Activated naive CD4-positive, alpha-beta T cell treated with anti-CD3 and anti-CD28 coated beads for 36 hours (primary cell): ENCODE data around the gene VAC14. TPM values are rescaled to one million over a fixed set of nuclear protein-coding genes. Genes with fewer than 3 reads are reported as not detected.

Source experiments
- CTCF ChIA-PET: fragments of 350-600 bp; sonication (Branson Sonifier 250); formaldehyde crosslinking; loops from one replicate; lab custom pipeline; 2021; ENCODE audit warnings: antibody characterized with exemption; lab: Charles Lee
- DNase-seq: peaks from one replicate; pipeline ENCODE4 v3.0.0-alpha.2; 2020
- H3K27ac Mint-ChIP-seq: one replicate; pipeline ENCODE4 v1.8.0; 2021; ENCODE audit warnings: mild to moderate bottlenecking, mixed read lengths
- H3K27me3 Mint-ChIP-seq: one replicate; pipeline ENCODE4 v1.8.0; 2021; ENCODE audit warnings: low read depth, mixed read lengths
- H3K36me3 Mint-ChIP-seq: one replicate; pipeline ENCODE4 v1.8.0; 2021; ENCODE audit warnings: low read depth, mixed read lengths
- H3K4me1 Mint-ChIP-seq: one replicate; pipeline ENCODE4 v1.8.0; 2021; ENCODE audit warnings: low read depth, mixed read lengths
- H3K4me3 Mint-ChIP-seq: one replicate; pipeline ENCODE4 v1.8.0; 2021; ENCODE audit warnings: mild to moderate bottlenecking, moderate library complexity, mixed read lengths
- H3K9me3 Mint-ChIP-seq: one replicate; pipeline ENCODE4 v1.8.0; 2021; ENCODE audit warnings: mixed read lengths
- intact Hi-C: fragments of 100-400 bp; cut with micrococcal nuclease; formaldehyde crosslinking; loops from one replicate; pipeline ENCODE4 v1.15.1; 2023
- total RNA-seq, 2 experiments: library from RNA; stranded (reverse); gene quantifications; one replicate each; pipeline ENCODE4 v1.2.3, GENCODE V29; 2021

VAC14 gene
- total RNA-seq, 2 experiments from 2014 or later, result 19.6 to 20.6 TPM

DNA sequence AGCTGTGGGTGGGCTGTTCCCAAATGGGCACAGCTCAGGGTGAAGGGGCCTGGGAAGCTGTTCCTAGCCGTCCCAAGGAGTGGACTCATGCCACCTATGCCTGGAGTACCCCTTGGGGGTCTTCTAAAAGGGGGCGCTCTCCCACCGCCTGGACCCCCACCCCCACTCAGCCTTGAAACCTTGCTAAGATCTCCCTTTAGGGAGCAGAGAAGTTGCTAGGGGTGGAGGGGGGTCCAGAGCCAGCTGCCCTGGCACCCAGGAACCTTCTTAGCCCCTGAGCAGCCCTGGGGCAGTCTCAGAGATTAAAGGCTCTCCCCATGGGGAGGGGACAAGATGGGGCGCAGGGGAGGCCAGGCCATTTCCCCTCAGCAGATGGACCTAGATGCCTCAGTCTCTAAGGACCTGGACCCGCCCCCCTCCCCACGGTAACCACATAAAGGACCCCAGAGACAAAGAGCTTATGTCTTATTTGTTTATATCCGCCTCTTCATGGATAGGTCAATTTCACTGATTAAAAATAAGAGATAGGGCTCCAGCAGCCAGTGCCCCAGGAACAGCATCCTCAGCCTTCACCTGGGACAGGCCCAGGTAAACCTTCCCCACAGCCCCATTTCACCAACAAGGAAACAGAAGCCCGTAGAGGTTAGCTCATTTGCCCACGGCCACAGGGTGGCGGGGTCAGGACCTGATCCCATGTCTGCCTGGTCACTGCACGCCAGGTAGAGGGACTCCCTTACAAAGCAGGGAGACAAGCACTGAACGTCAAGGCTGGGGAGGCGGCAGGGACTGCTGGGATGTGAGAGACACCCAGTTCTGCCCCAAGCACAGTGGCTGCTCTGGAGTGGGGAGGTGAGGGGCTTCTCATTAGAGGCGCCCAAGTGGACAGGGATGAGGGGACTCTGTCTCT lies 118.5 kb downstream of the VAC14 start:
- intact Hi-C loops, result no loop called here
- DNase-seq, result no peak
- Mint-ChIP-seq H3K4me1 (peaks cover 2% of the 10 kb centered on the region), H3K27ac (no peak overlapping the region), H3K27me3 (peaks cover 5% of the 10 kb centered on the region), H3K9me3 (no peaks in the 10 kb centered on the region), H3K4me3 (no peak overlapping the region), H3K36me3 (no peaks in the 10 kb centered on the region)
- CTCF ChIA-PET, result interaction anchor here (0.6 to 9.3 kb wide), 3 partner anchors 56 to 88 kb away, joined by 3 to 70 read pairs (median 4); no protein-coding TSS in a partner anchor

DNA sequence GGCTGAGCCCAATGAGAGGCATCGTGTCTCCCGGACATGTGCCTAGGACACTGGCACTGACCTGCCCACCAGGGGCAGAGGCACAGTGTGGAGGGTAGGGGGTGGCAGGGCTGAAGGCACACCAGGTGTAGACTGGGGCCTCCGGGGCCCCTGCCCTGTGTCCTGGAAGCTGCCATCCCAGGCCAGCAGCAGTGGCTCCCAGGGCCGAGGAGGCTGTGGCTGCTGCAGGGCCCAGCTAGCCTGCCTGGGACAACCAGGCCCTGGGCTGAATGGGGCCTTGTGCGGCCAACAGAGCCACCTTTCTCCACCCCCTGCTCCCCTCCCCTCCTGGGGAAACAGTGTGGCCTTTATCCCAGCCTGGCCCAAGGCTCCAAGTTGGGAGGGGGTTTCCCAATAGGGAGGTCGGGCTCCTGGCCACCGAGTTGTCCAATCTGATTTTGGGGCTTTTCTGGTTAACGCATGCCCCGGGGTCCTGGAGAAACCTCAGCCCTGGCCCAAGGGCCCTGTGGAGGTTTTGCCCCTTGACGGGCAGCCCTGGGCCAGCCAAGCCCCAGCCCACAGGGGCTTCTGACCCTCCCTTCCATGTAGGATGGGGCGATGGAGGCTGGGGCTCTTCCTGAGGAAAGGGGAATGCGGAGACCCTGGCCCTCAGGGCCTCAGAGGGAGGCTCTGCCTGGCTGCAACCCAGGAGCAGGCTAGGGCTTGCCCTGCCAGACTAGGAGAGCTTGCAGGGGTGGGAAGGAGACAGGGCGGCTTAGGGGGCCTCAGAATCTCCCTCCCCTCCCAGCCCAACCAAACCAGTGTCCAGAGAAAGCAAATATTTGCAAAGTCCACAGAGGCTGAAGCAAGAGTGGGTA lies 119.3 kb downstream of the VAC14 start:
- H3K27me3 Mint-ChIP-seq, result peaks cover 5% of the 10 kb centered on the region
- peaks cover 2% of the 10 kb centered on the region for H3K4me1 Mint-ChIP-seq
- H3K4me3 Mint-ChIP-seq, result no peak overlapping the region
- DNase-seq, result no peak
- CTCF ChIA-PET, result interaction anchor here (0.6 to 9.3 kb wide), 4 partner anchors 9 to 88 kb away, joined by 3 to 70 read pairs (median 4); no protein-coding TSS in a partner anchor
- intact Hi-C loops, result no loop called here
- no peak overlapping the region for H3K27ac Mint-ChIP-seq
- no peaks in the 10 kb centered on the region for H3K36me3 Mint-ChIP-seq
- no peaks in the 10 kb centered on the region for H3K9me3 Mint-ChIP-seq

DNA sequence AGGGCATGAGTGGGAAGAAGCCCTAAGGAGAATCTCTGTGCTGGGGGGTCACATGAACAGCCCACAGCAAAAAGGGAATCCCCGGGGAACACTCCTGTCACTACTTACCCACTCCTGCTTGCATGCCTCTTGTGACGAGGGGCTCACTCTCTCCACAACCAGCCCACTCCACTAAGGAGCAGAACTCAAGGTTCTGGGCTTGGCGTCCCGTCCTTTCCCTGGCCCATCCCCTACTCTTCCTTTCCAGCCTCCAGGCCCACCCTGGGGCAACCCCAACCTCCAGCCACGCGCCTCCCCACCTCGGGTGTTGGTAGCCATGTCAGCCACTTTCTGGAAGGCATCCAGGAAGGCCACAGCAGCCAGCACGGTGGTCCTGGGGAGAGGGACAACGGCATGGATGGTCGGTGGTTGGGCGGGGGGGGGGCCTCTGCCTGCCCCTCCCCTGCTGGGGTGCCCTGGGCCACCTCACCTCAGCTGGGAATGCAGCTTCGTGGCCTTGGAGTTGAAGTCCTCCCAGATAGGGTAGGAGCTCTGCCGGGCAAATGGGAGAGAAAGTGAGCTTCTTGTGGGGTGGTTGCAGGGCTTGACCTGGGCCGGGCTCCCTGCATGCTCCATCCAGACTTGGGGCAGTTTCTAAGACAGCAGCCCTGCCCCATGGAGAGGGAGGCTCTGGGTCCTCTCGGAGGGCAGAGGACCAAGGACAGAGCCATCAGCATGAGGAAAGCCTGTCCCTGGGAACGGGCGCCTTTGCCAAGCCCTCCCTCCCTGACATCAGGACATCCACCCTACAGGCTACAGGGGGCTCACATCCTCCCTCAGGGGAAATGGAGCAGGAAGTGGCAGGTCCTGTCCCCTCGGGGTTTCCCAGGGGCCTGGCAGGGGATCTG lies 120.2 kb downstream of the VAC14 start:
- H3K4me3 Mint-ChIP-seq, result no peak overlapping the region
- no peaks in the 10 kb centered on the region for H3K36me3 Mint-ChIP-seq
- CTCF ChIA-PET, result interaction anchor here (0.6 to 9.3 kb wide), 4 partner anchors 8 to 89 kb away, joined by 3 to 70 read pairs (median 4); no protein-coding TSS in a partner anchor
- no peaks in the 10 kb centered on the region for H3K9me3 Mint-ChIP-seq
- intact Hi-C loops, result loop anchor here (1.0 kb wide), 2 partner anchors 58 to 91 kb away; no protein-coding TSS in a partner anchor
- no peak overlapping the region for H3K27ac Mint-ChIP-seq
- no peak for DNase-seq
- peaks cover 5% of the 10 kb centered on the region for H3K27me3 Mint-ChIP-seq
- peaks cover 2% of the 10 kb centered on the region for H3K4me1 Mint-ChIP-seq

DNA sequence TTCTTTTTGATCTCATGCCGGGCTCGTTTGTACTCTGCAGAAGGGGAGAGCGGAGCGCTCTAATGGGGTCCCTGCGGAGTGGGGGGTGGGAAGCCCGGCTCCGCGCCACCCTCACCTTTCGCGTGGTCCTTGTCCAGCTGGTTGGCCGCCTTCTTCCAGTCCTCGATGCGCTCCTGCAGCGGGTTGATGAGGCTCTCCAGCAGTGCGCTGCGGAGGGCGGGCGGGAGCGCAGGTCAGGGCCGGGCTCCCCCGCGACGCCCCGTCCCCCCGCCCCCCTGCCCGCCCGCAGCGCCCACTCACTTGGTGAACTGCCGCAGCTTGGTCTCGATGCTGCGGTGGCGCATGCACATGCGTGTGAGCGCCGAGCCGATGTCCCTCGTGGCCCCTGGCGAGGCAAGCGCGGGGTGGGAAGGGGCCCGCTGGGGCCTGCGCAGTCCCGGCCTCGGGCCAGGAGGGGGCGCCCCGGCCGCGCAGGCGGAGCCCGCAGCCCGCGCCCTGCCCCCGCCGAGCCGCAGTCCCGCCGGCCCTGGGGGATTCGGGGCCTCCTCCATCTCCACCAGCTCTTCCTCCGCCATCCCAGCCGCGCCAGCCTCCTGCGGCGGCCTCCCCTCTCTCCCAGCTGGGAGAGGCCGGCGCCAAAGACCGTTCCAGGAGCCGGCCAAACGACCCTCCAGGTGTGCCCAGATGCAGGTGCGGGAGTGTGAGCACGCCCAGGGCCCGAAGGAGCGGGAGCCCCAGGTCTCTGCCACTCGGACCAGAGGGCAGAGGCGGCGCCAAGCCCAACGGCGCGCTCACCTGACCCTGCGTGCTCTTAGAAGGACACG lies 121.1 kb downstream of the VAC14 start:
- no peaks in the 10 kb centered on the region for H3K36me3 Mint-ChIP-seq

DNA sequence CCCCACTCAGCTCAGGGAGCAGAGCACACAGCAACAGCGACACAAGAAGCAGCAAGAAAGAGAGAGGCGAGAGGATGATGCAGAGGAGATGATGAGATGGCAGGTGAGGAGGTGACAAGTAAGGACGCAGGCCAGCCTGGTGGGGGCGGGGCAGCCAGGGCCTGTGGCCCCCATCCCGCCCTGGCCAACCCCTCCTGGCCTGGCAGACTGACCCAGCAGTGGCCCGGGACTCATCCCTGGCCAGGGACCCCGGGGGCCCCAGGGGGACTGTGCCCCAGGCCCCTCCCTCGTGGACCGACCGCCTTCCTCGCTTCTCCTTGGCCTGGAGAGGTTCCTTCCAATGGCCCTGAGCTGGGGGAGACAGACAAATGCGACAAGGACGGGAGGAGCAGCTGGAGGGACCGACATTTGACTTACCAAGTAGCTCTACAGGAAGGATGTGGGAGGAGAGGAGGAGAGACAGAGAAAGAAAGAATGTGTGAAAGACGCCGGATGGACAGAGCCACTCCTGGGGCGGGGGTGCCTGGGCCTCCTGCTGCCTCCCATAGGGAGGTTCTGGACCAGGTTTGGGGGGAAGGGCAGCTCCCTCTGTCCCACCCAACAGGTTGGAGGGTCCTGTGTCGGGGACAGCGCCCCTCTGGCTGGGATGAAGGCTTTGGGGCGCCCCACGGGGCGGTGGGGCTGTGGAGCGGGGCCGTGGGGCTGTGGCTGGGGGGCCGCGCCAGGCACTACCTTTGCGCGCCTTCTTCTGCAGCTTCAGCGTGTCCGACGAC lies 121.9 kb downstream of the VAC14 start:
- H3K9me3 Mint-ChIP-seq, result no peaks in the 10 kb centered on the region
- H3K4me1 Mint-ChIP-seq, result no peaks in the 10 kb centered on the region
- no peak for DNase-seq
- no peaks in the 10 kb centered on the region for H3K27me3 Mint-ChIP-seq
- intact Hi-C loops, result no loop called here
- no peaks in the 10 kb centered on the region for H3K36me3 Mint-ChIP-seq
- no peak overlapping the region for H3K4me3 Mint-ChIP-seq
- CTCF ChIA-PET, result interaction anchor here (1.1 to 9.3 kb wide), 5 partner anchors 11 to 91 kb away, joined by 3 to 70 read pairs (median 3); no protein-coding TSS in a partner anchor
- no peak overlapping the region for H3K27ac Mint-ChIP-seq

More for the DNA sequence above, 121.1 kb downstream of the VAC14 start:
- H3K9me3 Mint-ChIP-seq, result no peaks in the 10 kb centered on the region
- peaks cover 3% of the 10 kb centered on the region for H3K27me3 Mint-ChIP-seq
- CTCF ChIA-PET, result interaction anchor here (1.1 to 9.3 kb wide), 5 partner anchors 12 to 90 kb away, joined by 3 to 70 read pairs (median 3); no protein-coding TSS in a partner anchor
- H3K4me1 Mint-ChIP-seq, result no peaks in the 10 kb centered on the region
- intact Hi-C loops, result loop anchor here (1.0 kb wide), 2 partner anchors 58 to 91 kb away; no protein-coding TSS in a partner anchor
- H3K4me3 Mint-ChIP-seq, result no peak overlapping the region
- DNase-seq, result no peak
- H3K27ac Mint-ChIP-seq, result no peak overlapping the region

DNA sequence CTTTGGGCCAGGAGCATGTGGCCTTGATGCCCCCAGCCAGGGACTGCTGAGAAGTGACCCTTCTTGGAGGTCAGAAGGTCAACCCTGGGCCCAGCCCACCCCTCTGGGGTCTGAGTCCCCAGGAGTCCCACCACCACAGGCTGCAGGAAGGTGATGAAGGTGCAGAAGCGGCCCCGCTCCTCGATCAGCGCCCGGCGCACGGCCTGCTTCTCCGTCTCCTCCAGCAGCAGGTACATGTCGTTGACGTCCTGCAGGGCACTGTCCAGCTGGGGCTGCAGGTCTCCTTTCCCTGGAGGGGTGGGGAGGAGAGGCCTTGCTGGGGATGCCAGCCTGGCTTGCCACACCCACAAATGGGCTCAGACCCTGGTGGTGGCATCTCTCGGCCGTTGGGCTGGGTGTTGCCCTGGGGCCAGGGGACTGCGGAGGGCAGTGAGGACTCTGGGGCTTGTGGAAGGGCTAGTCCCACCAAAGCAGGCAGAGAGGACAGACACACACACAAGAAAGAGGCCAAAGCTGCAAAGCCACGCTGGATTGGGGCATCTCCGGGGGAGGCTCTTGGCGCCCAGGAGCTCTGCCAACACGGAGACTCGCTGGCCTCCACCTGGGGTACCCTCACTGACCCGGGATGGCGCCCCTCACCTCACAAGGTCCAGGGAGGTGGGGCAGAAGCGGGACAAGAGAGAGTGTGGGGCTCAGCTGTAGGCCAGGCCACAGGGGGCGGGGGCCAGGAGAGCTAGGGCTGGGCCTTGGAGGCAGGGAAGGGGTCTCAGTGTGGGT lies 122.6 kb downstream of the VAC14 start:
- no peaks in the 10 kb centered on the region for H3K9me3 Mint-ChIP-seq
- no peak overlapping the region for H3K4me3 Mint-ChIP-seq
- no peaks in the 10 kb centered on the region for H3K36me3 Mint-ChIP-seq
- H3K27ac Mint-ChIP-seq, result no peak overlapping the region
- CTCF ChIA-PET, result interaction anchor here (1.1 to 9.3 kb wide), 4 partner anchors 10 to 92 kb away, joined by 3 to 70 read pairs (median 3); no protein-coding TSS in a partner anchor
- no peaks in the 10 kb centered on the region for H3K27me3 Mint-ChIP-seq
- no peaks in the 10 kb centered on the region for H3K4me1 Mint-ChIP-seq
- no peak for DNase-seq
- intact Hi-C loops, result no loop called here

DNA sequence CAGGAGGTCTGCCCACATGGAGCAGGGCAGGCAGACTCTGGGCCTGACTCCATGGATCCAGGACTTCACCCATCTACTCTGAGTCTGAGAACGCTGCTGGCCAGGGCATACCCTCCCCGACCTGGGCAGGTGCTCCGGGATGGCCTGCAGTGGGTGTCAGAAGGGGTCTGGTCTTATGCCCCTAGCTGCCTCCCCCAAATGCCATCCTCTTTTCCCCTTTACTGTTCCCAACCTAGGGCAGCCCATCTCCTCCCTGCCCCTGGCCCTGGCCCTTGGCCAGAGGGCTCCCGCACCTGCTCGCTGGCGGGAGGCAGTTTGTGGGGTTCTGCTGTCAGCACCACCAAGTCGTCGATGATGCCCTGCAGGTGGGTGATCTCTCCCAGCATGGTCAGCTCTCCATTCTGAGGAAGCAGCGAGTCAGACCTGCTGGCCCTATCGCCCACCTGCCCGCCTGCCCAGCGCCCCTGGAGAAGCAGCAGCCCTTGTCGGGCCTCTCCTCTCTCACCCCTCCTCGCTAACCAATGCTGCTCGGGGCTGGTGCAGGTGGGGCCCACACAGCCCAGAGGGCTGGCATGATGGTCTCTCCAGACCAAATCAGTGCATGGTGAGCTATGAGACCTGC lies 123.3 kb downstream of the VAC14 start:
- no peaks in the 10 kb centered on the region for H3K4me1 Mint-ChIP-seq
- no peak for DNase-seq

DNA sequence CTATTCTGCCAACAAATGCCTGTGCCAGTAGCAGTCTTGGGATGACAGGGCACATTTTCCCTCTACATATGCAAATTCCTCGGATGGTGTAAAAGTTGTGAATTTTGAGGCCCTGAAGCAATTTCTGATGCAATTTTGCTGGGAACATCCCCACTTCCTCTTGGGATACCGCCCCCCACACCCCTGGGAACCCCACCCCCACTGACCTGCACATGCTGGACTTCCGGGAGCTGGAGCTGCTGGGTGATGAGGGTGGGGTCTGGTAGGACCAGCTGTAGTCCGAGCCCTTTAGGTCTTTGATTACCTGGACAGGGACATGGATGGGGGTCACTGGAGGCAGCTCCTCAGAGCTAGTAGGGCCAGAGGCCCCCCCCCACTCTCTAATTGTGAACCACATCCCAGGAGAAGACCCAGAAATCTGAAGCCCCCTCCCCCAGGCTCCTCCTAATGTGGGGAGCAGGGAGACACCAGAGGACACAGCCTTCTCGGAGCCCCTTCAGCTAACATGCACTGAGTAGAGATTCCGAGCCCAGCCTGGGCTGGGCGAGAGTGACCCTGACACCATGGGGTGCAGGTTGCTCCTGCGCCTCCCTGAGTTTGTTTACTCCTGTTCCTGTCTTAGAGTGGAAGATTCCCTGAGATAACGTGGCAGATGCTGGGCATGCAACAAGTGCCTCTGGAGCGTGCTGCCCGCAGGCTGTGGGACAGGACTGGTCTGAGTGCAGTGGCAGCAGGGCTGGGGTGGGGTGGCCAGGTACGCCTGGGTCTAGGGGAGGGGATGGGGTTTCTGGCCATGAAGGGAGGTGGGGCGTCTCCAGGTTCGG lies 124.1 kb downstream of the VAC14 start:
- Mint-ChIP-seq H3K27me3 (no peaks in the 10 kb centered on the region), H3K9me3 (no peaks in the 10 kb centered on the region), H3K4me1 (no peaks in the 10 kb centered on the region), H3K4me3 (no peak overlapping the region), H3K27ac (no peak overlapping the region), H3K36me3 (no peaks in the 10 kb centered on the region)
- DNase-seq, result no peak
- CTCF ChIA-PET, result interaction anchor here (0.8 to 9.3 kb wide), 3 partner anchors 23 to 93 kb away, joined by 3 to 70 read pairs (median 3); no protein-coding TSS in a partner anchor
- intact Hi-C loops, result no loop called here

More for the DNA sequence above, 123.3 kb downstream of the VAC14 start:
- Mint-ChIP-seq H3K27me3 (no peaks in the 10 kb centered on the region), H3K36me3 (no peaks in the 10 kb centered on the region), H3K4me3 (no peak overlapping the region), H3K27ac (no peak overlapping the region), H3K9me3 (no peaks in the 10 kb centered on the region)
- CTCF ChIA-PET, result interaction anchor here (9.3 kb wide), 1 partner anchor 92 kb away, joined by 70 read pairs; no protein-coding TSS in a partner anchor
- intact Hi-C loops, result no loop called here
